ENCODE data around the gene STAP1. TPM values are rescaled to one million over a fixed set of nuclear protein-coding genes. Genes with fewer than 3 reads are reported as not detected.
"Not testable (repeated sequence)": the region's sequence is repeated elsewhere in the genome, so short reads cannot be mapped to it uniquely, and the experiment has no call there.

The STAP1 gene
- total RNA-seq, 4 donors from 2014 or later, result not detected

DNA sequence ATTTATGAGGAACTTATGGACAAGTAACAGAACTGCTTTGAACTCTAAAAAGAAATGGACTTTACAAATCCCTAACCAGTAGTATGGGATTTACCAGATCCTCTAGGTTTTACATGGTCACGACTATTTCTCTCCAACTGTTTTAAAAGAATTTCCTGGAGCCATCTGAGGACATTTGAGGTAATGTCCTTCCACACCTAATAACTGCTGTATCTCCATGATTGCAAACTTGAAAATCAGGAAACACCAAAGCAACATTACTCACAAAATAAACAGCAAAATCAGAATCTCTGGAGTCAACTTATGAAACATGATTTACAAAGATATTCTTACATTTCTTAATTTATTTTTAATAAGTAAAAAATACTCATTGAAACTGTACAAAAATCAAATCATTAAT is 58.0 kb downstream of the STAP1 start:
- 71 to 75% methylated on average over 1 of the region's 1 CpG for WGBS, 2 donors
- DNase-seq (ENCODE audit: low spot score in 2 of 2), result no peak

DNA sequence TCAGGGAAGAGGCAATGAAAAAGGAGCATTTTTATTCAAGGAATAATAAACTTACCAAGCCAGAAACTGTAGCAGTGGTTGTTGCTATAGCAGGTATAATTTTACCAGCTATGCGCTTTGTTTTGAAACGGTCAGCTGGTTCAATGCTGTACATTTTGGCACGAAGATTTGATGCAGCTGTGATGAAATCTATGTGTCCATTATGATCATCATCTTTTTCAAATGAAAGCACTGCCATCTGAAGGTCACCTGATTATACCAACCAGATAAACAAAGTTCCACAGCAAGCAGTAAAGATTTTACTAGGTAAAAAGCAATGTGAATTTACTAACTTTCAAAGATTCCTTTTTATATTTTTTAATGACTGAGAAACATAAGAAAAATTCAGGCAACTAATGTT is 66.4 kb downstream of the STAP1 start:
- no peak for DNase-seq (ENCODE audit: low spot score in 2 of 2)
- intact Hi-C loops (cut with DNase I; ENCODE audit: low total_unique reads), result no loop called here
- 79 to 81% methylated on average over 3 of the region's 3 CpGs for WGBS, 2 donors
- no peak overlapping the region for H3K4me3 ChIP-seq (ENCODE audit: low read depth, poor library complexity, severe bottlenecking)
- TF ChIP-seq POLR2A (IDR thresholded peaks at IDR 0.05), result no peak
- TF ChIP-seq, protein P1, sequence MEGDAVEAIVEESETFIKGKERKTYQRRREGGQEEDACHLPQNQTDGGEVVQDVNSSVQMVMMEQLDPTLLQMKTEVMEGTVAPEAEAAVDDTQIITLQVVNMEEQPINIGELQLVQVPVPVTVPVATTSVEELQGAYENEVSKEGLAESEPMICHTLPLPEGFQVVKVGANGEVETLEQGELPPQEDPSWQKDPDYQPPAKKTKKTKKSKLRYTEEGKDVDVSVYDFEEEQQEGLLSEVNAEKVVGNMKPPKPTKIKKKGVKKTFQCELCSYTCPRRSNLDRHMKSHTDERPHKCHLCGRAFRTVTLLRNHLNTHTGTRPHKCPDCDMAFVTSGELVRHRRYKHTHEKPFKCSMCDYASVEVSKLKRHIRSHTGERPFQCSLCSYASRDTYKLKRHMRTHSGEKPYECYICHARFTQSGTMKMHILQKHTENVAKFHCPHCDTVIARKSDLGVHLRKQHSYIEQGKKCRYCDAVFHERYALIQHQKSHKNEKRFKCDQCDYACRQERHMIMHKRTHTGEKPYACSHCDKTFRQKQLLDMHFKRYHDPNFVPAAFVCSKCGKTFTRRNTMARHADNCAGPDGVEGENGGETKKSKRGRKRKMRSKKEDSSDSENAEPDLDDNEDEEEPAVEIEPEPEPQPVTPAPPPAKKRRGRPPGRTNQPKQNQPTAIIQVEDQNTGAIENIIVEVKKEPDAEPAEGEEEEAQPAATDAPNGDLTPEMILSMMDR (IDR thresholded peaks at IDR 0.05), result no peak

More for the DNA sequence above, 58.0 kb downstream of the STAP1 start:
- intact Hi-C loops (cut with DNase I; ENCODE audit: low total_unique reads), result no loop called here
- TF ChIP-seq, protein P1 (IDR thresholded peaks at IDR 0.05), result no peak
- no peak for TF ChIP-seq POLR2A (IDR thresholded peaks at IDR 0.05)
- no peak overlapping the region for H3K4me3 ChIP-seq (ENCODE audit: low read depth, poor library complexity, severe bottlenecking)

DNA sequence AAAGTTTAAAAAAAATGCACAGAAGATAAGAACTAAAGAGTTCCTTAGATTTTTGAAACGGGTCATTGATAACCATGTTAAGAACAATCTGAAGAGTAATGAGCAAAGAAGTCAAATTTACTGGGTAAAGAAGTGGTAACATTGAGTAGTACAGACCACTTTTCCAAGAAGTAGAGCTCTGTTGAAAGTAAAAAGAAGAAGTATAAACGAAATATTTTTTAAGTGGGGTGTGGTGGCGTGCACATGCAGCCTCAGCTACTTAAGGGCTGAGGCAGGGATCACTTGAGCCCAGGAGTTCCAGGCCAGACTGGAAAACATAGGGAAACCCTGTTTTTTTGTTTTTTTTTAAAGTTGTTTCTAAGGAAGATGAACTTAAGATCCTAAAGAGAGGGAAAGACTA is 74.0 kb downstream of the STAP1 start:
- DNase-seq (ENCODE audit: low spot score in 2 of 2), result no peak
- intact Hi-C loops (cut with DNase I; ENCODE audit: low total_unique reads), result no loop called here
- H3K4me3 ChIP-seq (ENCODE audit: low read depth, poor library complexity, severe bottlenecking), result no peak overlapping the region
- TF ChIP-seq POLR2A (IDR thresholded peaks at IDR 0.05), result no peak
- TF ChIP-seq, protein P1 (IDR thresholded peaks at IDR 0.05), result no peak
- 80 to 85% methylated on average over 3 of the region's 3 CpGs for WGBS, 2 donors

DNA sequence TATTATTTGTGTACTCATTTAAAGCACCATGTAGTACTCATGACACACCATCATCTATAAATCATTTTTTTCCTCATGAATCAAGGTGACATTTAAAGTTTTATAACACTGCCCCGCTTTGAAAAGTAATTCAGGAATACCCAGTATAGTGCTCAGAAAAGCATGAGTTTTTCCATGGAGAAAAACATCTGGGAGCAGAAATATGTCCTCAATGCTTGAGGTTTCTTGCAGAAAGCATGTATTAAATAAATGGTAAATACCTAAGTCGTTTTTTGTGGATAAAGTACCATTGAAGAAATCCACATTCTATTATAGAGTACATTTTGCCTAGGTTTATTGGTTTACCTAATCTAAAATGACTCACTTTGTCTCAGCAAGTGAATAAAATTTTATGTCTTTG is 76.2 kb downstream of the STAP1 start:
- 79 to 82% methylated on average over 2 of the region's 2 CpGs for WGBS, 2 donors
- intact Hi-C loops (cut with DNase I; ENCODE audit: low total_unique reads), result no loop called here
- no peak overlapping the region for H3K4me3 ChIP-seq (ENCODE audit: low read depth, poor library complexity, severe bottlenecking)
- no peak for DNase-seq (ENCODE audit: low spot score in 2 of 2)
- no peak for TF ChIP-seq POLR2A (IDR thresholded peaks at IDR 0.05)

DNA sequence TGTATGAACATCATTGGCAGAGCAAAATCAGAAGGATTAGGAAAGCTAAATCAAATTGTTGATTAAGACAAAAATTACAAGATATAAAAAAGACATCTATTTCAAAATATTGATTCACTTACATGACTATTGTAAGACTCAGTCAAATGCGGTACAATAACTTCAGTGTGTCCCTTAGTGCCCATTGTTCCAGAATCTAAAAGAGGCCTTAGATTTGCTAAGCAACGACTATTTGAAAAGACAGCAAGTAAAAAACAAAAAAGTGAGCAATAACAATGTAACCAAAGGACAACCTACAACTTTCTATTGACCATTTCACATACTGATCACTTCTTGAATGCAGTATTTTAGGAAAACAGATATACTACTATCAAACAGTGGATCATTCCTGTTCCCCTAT is 76.8 kb downstream of the STAP1 start:
- no peak for DNase-seq (ENCODE audit: low spot score in 2 of 2)
- intact Hi-C loops (cut with DNase I; ENCODE audit: low total_unique reads), result no loop called here
- no peak overlapping the region for H3K4me3 ChIP-seq (ENCODE audit: low read depth, poor library complexity, severe bottlenecking)
- TF ChIP-seq, protein P1 (IDR thresholded peaks at IDR 0.05), result no peak
- TF ChIP-seq POLR2A (IDR thresholded peaks at IDR 0.05), result no peak
- WGBS, 2 donors, result 95 to 96% methylated on average over 2 of the region's 2 CpGs

DNA sequence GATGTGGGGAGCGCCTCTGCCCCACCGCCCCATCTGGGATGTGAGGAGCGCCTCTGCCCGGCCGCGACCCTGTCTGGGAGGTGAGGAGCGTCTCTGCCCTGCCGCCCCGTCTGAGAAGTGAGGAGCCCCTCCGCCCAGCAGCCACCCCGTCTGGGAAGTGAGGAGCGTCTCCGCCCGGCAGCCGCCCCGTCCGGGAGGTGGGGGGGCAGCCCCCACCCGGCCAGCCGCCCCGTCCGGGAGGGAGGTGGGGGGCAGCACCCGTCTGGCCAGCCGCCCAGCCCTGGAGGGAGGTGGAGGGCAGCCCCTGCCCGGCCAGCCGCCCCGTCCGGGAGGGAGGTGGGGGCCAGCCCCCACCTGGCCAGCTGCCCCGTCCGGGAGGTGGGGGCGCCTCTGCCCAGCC is 78.5 kb downstream of the STAP1 start:
- H3K4me3 ChIP-seq (ENCODE audit: low read depth, poor library complexity, severe bottlenecking); intact Hi-C loops (cut with DNase I; ENCODE audit: low total_unique reads); DNase-seq (ENCODE audit: low spot score in 2 of 2): not testable (repeated sequence)
- WGBS, 2 donors, result 96% methylated on average over 10 of the region's 30 CpGs; no CpG with 5 or more reads in 1 of the 2 donors

DNA sequence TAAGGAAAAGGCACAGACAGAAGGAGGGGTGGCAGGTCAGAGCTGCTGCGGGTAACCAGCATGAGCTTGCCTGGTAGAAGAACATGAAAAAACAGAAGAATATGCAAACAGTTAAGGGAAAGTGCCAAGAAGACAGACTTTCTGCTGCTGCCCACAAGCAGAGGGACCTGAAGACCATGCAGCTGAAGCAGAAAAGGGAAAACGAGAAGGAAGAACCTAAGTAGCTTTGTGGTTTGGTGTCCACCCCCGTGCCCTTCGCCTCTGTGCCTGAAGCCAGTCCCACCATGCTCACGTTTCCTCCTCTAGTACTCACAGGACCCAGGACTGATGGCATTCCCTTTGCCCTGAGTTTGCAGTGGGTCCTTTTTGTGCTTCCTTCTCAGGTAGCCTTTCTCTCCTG is 79.6 kb downstream of the STAP1 start:
- 84 to 86% methylated on average over 5 of the region's 5 CpGs for WGBS, 2 donors
- intact Hi-C loops (cut with DNase I; ENCODE audit: low total_unique reads), result no loop called here
- no peak for DNase-seq (ENCODE audit: low spot score in 2 of 2)
- TF ChIP-seq, protein P1 (IDR thresholded peaks at IDR 0.05), result no peak
- TF ChIP-seq POLR2A (IDR thresholded peaks at IDR 0.05), result no peak
- no peak overlapping the region for H3K4me3 ChIP-seq (ENCODE audit: low read depth, poor library complexity, severe bottlenecking)

Data from lower leg skin (tissue), 4 donors.